ENCODE measurements around the gene RCL1.
"Not testable (repeated sequence)": the region's sequence is repeated elsewhere in the genome, so short reads cannot be mapped to it uniquely, and the experiment has no call there.

DNA sequence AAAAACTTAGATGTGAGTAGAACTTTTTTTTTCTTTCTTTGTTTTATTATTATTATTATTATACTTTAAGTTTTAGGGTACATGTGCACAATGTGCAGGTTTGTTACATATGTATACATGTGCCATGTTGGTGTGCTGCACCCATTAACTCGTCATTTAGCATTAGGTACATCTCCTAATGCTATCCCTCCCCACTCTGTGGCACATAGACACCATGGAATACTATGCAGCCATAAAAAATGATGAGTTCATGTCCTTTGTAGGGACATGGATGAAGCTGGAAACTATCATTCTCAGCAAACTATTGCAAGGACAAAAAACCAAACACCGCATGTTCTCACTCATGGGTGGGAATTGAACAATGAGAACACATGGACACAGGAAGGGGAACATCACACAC, 17.8 kb upstream of the RCL1 start:
- TF ChIP-seq, protein P1, sequence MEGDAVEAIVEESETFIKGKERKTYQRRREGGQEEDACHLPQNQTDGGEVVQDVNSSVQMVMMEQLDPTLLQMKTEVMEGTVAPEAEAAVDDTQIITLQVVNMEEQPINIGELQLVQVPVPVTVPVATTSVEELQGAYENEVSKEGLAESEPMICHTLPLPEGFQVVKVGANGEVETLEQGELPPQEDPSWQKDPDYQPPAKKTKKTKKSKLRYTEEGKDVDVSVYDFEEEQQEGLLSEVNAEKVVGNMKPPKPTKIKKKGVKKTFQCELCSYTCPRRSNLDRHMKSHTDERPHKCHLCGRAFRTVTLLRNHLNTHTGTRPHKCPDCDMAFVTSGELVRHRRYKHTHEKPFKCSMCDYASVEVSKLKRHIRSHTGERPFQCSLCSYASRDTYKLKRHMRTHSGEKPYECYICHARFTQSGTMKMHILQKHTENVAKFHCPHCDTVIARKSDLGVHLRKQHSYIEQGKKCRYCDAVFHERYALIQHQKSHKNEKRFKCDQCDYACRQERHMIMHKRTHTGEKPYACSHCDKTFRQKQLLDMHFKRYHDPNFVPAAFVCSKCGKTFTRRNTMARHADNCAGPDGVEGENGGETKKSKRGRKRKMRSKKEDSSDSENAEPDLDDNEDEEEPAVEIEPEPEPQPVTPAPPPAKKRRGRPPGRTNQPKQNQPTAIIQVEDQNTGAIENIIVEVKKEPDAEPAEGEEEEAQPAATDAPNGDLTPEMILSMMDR (conservative IDR thresholded peaks at IDR 0.05) = not testable (repeated sequence)
- not testable (repeated sequence) for TF ChIP-seq ZFX (IDR thresholded peaks at IDR 0.05)
